Kidney (tissue), 14 donors: ENCODE measurements around the gene LMO4. TPM values are rescaled to one million over a fixed set of nuclear protein-coding genes. Genes with fewer than 3 reads are reported as not detected.

Experiments
- DNase-seq, 5 donors: peaks; one replicate each; pipeline ENCODE4 v3.0.0-alpha.2; 2013 to 2020
- FAIRE-seq: peaks from 2 replicates; lab custom pipeline; 2012; peaks lifted over from hg19 to GRCh38; lab: Jason Lieb, UNC
- H3K27ac ChIP-seq, 2 donors: one replicate each; pipeline ENCODE4 v1.7.0; 2013; ENCODE audit warnings: low read depth in 2 of 2, low read length in 2 of 2, inconsistent platforms in 1 of 2
- H3K27me3 ChIP-seq: one replicate; pipeline ENCODE4 v1.7.1; 2013; ENCODE audit warnings: low read length, inconsistent platforms; ENCODE audit not compliant: control insufficient read depth, insufficient read depth
- H3K36me3 ChIP-seq, 3 donors: one replicate each; pipeline versions ENCODE4 v1.7.0 to v1.7.1; 2013; ENCODE audit warnings: low read length in 3 of 3, control low read depth in 1 of 3, inconsistent platforms in 1 of 3; ENCODE audit not compliant: insufficient read depth in 3 of 3, control insufficient read depth in 2 of 3
- H3K4me1 ChIP-seq, 3 donors: one replicate each; pipeline versions ENCODE4 v1.7.0 to v1.7.1; 2013; ENCODE audit warnings: low read length in 3 of 3, inconsistent platforms in 1 of 3, low read depth in 1 of 3; ENCODE audit not compliant: control insufficient read depth in 2 of 3, insufficient read depth in 2 of 3
- H3K4me3 ChIP-seq, 3 donors: one replicate each; pipeline versions ENCODE4 v1.7.0 to v1.8.1; 2013; ENCODE audit warnings: low read length in 3 of 3, control low read depth in 1 of 3, inconsistent platforms in 1 of 3
- H3K9ac ChIP-seq, 3 donors: one replicate each; pipeline versions ENCODE4 v1.7.0 to v1.7.1; 2013; ENCODE audit warnings: low read length in 3 of 3, control low read depth in 1 of 3, inconsistent platforms in 1 of 3
- H3K9me3 ChIP-seq, 3 donors: one replicate each; pipeline versions ENCODE4 v1.7.0 to v1.7.1; 2013; ENCODE audit warnings: low read length in 3 of 3, control low read depth in 1 of 3, inconsistent platforms in 1 of 3; ENCODE audit not compliant: control insufficient read depth in 2 of 3, insufficient read depth in 1 of 3
- intact Hi-C: fragments of 100-400 bp; cut with DNase I; formaldehyde crosslinking; loops from one replicate; pipeline ENCODE4 v1.11.1; 2022
- polyA plus RNA-seq: library from polyadenylated mRNA; stranded (reverse); fragments of 350-450 nt; fragmentation: Illumina TruSeq; extraction: RNeasy Lipid Tissue Mini Kit (QIAGEN cat#74804); gene quantifications from one replicate; pipeline ENCODE4 v1.2.3, GENCODE V29; 2014; ENCODE audit warnings: low read depth, low replicate concordance; ENCODE audit not compliant: insufficient read depth
- total RNA-seq: library from RNA; stranded (reverse); fragmentation: NEBNext Ultra II Directional; extraction: Animal tissue kit (Norgen Biotek cat#: 25700); gene quantifications from one replicate; pipeline ENCODE4 v1.2.1, GENCODE V29; 2021
- TF ChIP-seq, protein P1 (sequence below): IDR thresholded peaks from 3 replicates; pipeline ENCODE4 v1.5.1; 2012; ENCODE audit warnings: mild to moderate bottlenecking, moderate library complexity, borderline replicate concordance; ENCODE audit not compliant: insufficient read depth; ENCODE audit errors: extremely low read depth
- donor health status: control.
- donor health status: control.
- donor health status: control.
- donor health status: control.
- donor health status: control.
- donor health status: DM: yes; HTN: yes; CAD: no.
- donor health status: Normal renal cell carcinoma (clear cell type).

LMO4 gene
- total and polyA plus RNA-seq, 2 donors from 2014 or later = 39.1 to 56.2 TPM

- H3K4me1 ChIP-seq = peaks cover 0 to 4% (median 0%) of the 10 kb centered on the region in 3 donors
- DNase-seq (no peak), FAIRE-seq (no peak)
- no peak overlapping the region for H3K4me3 ChIP-seq
- H3K36me3 ChIP-seq = peaks cover 0 to 7% (median 2%) of the 10 kb centered on the region in 3 donors
- no peaks in the 10 kb centered on the region for H3K27me3 ChIP-seq
- no peak overlapping the region for H3K27ac ChIP-seq
- intact Hi-C loops = no loop called here
- TF ChIP-seq, protein P1, sequence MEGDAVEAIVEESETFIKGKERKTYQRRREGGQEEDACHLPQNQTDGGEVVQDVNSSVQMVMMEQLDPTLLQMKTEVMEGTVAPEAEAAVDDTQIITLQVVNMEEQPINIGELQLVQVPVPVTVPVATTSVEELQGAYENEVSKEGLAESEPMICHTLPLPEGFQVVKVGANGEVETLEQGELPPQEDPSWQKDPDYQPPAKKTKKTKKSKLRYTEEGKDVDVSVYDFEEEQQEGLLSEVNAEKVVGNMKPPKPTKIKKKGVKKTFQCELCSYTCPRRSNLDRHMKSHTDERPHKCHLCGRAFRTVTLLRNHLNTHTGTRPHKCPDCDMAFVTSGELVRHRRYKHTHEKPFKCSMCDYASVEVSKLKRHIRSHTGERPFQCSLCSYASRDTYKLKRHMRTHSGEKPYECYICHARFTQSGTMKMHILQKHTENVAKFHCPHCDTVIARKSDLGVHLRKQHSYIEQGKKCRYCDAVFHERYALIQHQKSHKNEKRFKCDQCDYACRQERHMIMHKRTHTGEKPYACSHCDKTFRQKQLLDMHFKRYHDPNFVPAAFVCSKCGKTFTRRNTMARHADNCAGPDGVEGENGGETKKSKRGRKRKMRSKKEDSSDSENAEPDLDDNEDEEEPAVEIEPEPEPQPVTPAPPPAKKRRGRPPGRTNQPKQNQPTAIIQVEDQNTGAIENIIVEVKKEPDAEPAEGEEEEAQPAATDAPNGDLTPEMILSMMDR = no peak
- no peaks in the 10 kb centered on the region for H3K9me3 ChIP-seq
- H3K9ac ChIP-seq = no peak overlapping the region
These were observed 19.8 kb downstream of the LMO4 start for GRCh38 chr1:87348341-87349019.

DNA sequence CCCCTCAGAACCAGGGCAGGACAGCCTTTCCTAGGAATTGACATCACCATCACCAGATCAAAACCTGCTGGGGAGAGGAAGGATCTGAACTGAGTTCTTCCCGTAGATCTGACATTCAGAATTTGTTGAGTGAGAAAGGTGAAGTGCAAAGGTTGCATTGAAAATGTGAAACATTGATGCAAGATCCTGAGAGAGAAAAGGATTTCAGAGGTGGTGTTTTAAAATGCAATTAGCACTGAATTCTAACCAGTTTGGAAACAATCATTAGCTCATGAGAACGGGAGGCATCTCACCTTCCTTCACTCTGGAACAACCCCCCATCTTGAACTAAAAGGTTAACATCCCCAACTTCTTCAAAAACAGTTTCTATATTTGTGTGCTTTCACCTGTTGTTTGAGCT is 20.4 kb downstream of the LMO4 start:
- Histone ChIP-seq H3K4me1 (peaks cover 0 to 4% (median 0%) of the 10 kb centered on the region in 3 donors), H3K36me3 (peaks cover 0 to 3% (median 2%) of the 10 kb centered on the region in 3 donors), H3K27ac (no peak overlapping the region), H3K9ac (no peak overlapping the region), H3K9me3 (no peaks in the 10 kb centered on the region), H3K27me3 (no peaks in the 10 kb centered on the region), H3K4me3 (no peak overlapping the region)
- TF ChIP-seq, protein P1 = no peak
- intact Hi-C loops = no loop called here
- DNase-seq = no peak
- FAIRE-seq = no peak

DNA sequence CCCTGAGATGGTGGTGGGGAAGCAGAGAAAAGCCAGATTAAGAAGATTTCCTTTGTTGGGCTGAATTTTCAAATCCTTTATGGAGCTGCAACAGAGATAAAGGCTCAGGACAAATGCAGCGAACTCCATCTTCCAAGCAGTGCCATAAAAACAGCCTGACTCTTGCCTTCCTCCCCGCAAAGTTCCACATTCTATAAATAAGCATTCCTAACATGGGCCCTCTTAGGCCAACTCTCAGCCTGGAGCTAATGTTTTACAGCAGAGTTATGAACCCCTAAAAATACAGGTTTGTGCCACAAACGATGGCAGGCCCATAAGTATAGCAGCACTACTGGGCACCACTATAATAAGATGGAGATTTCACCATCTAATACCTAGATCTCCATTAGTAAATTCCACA is 27.2 kb downstream of the LMO4 start:
- no peak for FAIRE-seq
- no peak overlapping the region for H3K4me3 ChIP-seq
- H3K9ac ChIP-seq = no peak overlapping the region
- H3K27me3 ChIP-seq = no peaks in the 10 kb centered on the region
- TF ChIP-seq, protein P1 = no peak
- H3K27ac ChIP-seq = no peak overlapping the region
- no peaks in the 10 kb centered on the region for H3K36me3 ChIP-seq
- no peaks in the 10 kb centered on the region for H3K9me3 ChIP-seq
- H3K4me1 ChIP-seq = no peaks in the 10 kb centered on the region
- intact Hi-C loops = no loop called here
- no peak for DNase-seq
